Stimulated activated CD4-positive, alpha-beta T cell treated with anti-CD3 and anti-CD28 coated beads, Interleukin-1b, Interleukin-23, amount 100 ng/mL, for 24 hours (primary cell): Measurements from ENCODE around the gene C16orf87.

Experiments
- DNase-seq, 4 experiments: peaks; one replicate each; pipeline ENCODE4 v3.0.0-alpha.2; 2020; ENCODE audit warnings: low read depth in 4 of 4, low spot score in 1 of 4

The C16orf87 gene

GRCh38 chr16:46759309-46759708 is 71.7 kb downstream of the C16orf87 start:
- no peak for DNase-seq

GRCh38 chr16:46757339-46758050 is 73.5 kb downstream of the C16orf87 start:
- DNase-seq = no peak

DNA sequence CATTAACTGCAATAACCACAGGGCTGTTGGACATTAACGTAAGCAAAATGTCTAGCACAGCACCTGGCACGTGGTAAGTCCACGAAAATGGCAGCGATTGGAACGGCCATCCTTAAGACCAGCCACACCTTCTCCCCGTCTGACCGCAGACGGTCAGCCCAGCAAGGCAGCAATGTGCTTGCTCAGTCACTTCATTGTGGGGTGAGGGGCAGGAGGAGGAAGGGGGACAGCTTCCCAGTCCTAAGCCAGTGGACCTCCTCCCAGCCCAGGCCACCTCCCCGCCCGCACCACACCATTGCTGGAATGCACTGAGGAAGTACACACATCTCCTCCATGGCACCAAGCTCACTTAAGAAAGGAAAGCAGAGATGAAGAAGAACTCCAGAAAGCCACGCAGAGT is 74.2 kb downstream of the C16orf87 start:
- no peak for DNase-seq

DNA sequence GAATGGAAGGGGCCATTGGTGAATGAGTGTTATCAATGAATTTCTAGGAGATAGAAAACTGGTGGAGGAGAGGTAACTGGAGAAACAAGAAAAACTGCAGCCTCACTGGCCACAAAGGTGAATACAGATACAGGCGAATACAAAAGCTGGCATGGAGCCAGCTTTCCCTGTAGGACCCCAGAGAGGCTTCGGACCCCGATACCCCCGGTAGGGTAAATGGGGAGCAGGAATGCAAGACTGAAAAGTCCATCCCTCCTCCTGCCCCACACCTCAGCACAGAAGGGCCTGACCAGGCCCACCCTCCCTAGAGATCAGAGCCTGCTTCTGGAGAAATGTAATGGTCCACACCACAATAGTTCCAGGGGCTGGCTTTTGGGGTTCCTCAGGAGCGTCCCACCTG is 78.0 kb downstream of the C16orf87 start:
- DNase-seq = no peak

- DNase-seq = no peak
Measured at GRCh38 chr16:46751381-46751780, 79.6 kb downstream of the C16orf87 start.

DNA sequence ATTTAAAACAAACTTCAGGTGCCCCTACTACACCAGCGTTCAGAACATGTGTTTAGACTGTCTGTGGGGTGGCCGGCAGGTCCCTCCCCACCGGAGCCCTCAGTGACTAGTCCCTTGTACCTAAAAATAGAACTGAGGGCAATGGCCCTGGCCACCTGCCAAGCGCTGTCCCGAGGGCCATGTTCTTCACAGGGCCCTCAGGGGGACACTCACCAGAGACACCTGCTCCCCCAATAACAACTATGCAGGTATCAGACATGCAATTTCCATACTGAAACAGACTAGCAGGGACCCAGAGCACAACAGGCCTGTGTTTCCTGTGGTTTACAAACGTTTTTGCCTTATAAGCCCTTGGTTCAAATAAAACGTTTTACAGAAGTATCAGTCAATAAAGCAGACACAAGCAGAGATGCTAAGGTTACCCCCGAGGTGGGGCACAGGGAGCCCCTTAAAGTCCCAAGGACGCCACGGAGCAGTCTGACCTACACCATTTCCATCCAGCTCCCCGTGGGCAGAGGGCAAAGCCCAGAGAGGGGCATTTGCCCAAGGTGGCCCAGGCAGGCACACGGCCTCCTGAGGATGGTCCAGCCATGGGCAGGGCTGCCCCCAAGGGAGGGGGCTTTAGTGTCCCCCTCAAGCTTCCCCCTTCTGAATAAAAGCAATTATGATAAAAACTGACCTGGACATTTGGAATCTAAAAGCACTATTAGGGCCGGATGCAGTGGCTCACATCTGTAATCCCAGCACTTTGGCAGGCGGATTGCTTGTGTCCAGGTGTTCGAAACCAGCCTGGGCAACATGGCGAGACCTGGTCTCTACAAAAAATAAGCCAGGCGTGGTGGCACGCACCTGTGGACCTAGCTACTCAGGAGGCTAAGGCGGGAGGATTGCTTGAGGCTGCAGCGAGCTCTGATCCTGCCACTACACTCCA is 81.9 kb downstream of the C16orf87 start:
- no peak for DNase-seq

GRCh38 chr16:46747777-46748651 is 83.0 kb downstream of the C16orf87 start, which contains the start of gene MYLK3:
Gene MYLK3 (minus strand): TSS chr16:46748344. CDS start chr16:46748193, 151 bp downstream.
- no peak for DNase-seq

- DNase-seq = no peak
Measured at GRCh38 chr16:46746821-46747776, 83.9 kb downstream of the C16orf87 start.
